Uterus (tissue), 4 donors: ENCODE results near the gene TGFBR3L. TPM values are rescaled to one million over a fixed set of nuclear protein-coding genes. Genes with fewer than 3 reads are reported as not detected.

Source experiments
- DNase-seq, 2 donors: peaks; one replicate each; pipeline ENCODE4 v3.0.0-alpha.2; 2019 to 2020
- H3K27ac ChIP-seq, 2 donors: fragments of 200-600 bp; sonication (generic); 1 replicate in 1 of 2; 2 replicates in 1 of 2; pipeline ENCODE4 v1.5.1; 2016 to 2018
- H3K27me3 ChIP-seq, 2 donors: fragments of 200-600 bp; sonication (generic); one replicate each; pipeline ENCODE4 v1.5.1; 2018 to 2019; ENCODE audit warnings: control low read depth in 1 of 2
- H3K36me3 ChIP-seq, 2 donors: fragments of 200-600 bp; sonication (generic); one replicate each; pipeline ENCODE4 v1.5.1; 2019; ENCODE audit warnings: control low read depth in 1 of 2
- H3K4me1 ChIP-seq, 2 donors: fragments of 200-600 bp; sonication (generic); one replicate each; pipeline ENCODE4 v1.5.1; 2018 to 2019; ENCODE audit warnings: control low read depth in 1 of 2
- H3K4me3 ChIP-seq, 2 donors: fragments of 200-600 bp; sonication (generic); 1 replicate in 1 of 2; 2 replicates in 1 of 2; pipeline ENCODE4 v1.5.1; 2018 to 2019; ENCODE audit warnings: mild to moderate bottlenecking in 1 of 2
- H3K9me3 ChIP-seq, 2 donors: fragments of 200-600 bp; sonication (generic); one replicate each; pipeline ENCODE4 v1.5.1; 2019; ENCODE audit warnings: control low read depth in 1 of 2
- POLR2A ChIP-seq, 2 donors: fragments of 450-650 bp; IDR thresholded peaks; one replicate each; pipeline ENCODE4 v1.6.1; 2016; ENCODE audit warnings: antibody characterized with exemption in 2 of 2, mild to moderate bottlenecking in 1 of 2, moderate library complexity in 1 of 2
- intact Hi-C: fragments of 100-400 bp; cut with DNase I; formaldehyde crosslinking; loops from one replicate; pipeline ENCODE4 v1.15.1; 2023; ENCODE audit warnings: low total_unique reads
- total RNA-seq, 4 donors: library from RNA; depleted of rRNA in 3 of 4; stranded (reverse); fragments of >200 nt in 3 of 4; gene quantifications; one replicate each; pipeline versions ENCODE4 v1.1.0 to v1.2.4, GENCODE V29; 2014 to 2023
- TF ChIP-seq, protein P1 (sequence below), 4 experiments: fragments of 200-600 bp in 2 of 4; fragments of 450-650 bp in 2 of 4; sonication (generic) in 2 of 4; IDR thresholded peaks; one replicate each; pipeline ENCODE4 v1.5.1; 2016 to 2019; ENCODE audit warnings: antibody characterized with exemption in 4 of 4, mild to moderate bottlenecking in 2 of 4, moderate library complexity in 1 of 4
- donor health status: DM: yes; HTN: yes; CAD: no.

The TGFBR3L gene
- total RNA-seq, 4 donors from 2014 or later, result 5.2 TPM; not detected in 3

GRCh38 chr19:7933828-7934725, 19.4 kb downstream of the TGFBR3L start:
- DNase-seq, result peak in 1 of 2 donors; percentile 24
- Histone ChIP-seq H3K9me3 (no peaks in the 10 kb centered on the region), H3K27me3 (no peaks in the 10 kb centered on the region), H3K36me3 (no peaks in the 10 kb centered on the region), H3K4me3 (no peak overlapping the region), H3K27ac (peak overlapping the region in 1 of 2 donors; percentile 26), H3K4me1 (peaks cover 0 to 26% of the 10 kb centered on the region in 2 donors)
- TF ChIP-seq, protein P1, sequence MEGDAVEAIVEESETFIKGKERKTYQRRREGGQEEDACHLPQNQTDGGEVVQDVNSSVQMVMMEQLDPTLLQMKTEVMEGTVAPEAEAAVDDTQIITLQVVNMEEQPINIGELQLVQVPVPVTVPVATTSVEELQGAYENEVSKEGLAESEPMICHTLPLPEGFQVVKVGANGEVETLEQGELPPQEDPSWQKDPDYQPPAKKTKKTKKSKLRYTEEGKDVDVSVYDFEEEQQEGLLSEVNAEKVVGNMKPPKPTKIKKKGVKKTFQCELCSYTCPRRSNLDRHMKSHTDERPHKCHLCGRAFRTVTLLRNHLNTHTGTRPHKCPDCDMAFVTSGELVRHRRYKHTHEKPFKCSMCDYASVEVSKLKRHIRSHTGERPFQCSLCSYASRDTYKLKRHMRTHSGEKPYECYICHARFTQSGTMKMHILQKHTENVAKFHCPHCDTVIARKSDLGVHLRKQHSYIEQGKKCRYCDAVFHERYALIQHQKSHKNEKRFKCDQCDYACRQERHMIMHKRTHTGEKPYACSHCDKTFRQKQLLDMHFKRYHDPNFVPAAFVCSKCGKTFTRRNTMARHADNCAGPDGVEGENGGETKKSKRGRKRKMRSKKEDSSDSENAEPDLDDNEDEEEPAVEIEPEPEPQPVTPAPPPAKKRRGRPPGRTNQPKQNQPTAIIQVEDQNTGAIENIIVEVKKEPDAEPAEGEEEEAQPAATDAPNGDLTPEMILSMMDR (IDR thresholded peaks at IDR 0.05), result no peak
- no peak for TF ChIP-seq POLR2A (IDR thresholded peaks at IDR 0.05)
- intact Hi-C loops, result no loop called here

DNA sequence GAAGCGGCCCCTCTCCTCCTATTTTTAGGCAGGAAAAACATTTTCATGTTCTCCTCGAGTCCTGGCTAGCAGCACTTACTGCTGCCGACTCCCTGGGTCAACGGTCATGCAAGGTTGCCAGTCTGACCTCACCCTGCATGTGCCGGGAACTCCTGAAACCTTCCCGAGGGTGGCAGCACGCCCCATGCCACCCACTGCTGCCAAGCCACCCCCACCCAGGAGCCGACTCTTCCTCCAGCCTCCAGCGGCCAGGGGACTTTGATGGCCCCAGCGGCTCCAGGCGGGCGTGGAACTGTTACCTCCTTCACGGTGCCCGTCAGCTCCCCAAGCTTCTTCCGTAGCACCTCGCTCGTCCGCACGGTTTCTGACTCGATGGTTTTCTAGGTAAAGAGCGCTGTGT, 20.1 kb downstream of the TGFBR3L start:
- H3K4me1 ChIP-seq, result peaks cover 0 to 19% of the 10 kb centered on the region in 2 donors
- no peak overlapping the region for H3K4me3 ChIP-seq
- TF ChIP-seq, protein P1 (IDR thresholded peaks at IDR 0.05), result no peak
- TF ChIP-seq POLR2A (IDR thresholded peaks at IDR 0.05), result no peak
- H3K27ac ChIP-seq, result peak overlapping the region in 1 of 2 donors; percentile 26
- intact Hi-C loops, result no loop called here
- no peaks in the 10 kb centered on the region for H3K36me3 ChIP-seq
- no peaks in the 10 kb centered on the region for H3K9me3 ChIP-seq
- H3K27me3 ChIP-seq, result no peaks in the 10 kb centered on the region
- DNase-seq, result no peak

- no peak for DNase-seq
- H3K9me3 ChIP-seq, result no peaks in the 10 kb centered on the region
- H3K4me3 ChIP-seq, result no peak overlapping the region
- TF ChIP-seq POLR2A (IDR thresholded peaks at IDR 0.05), result no peak
- TF ChIP-seq, protein P1 (IDR thresholded peaks at IDR 0.05), result no peak
- peaks cover 9 to 10% of the 10 kb centered on the region in 2 donors for H3K4me1 ChIP-seq
- no peaks in the 10 kb centered on the region for H3K36me3 ChIP-seq
- H3K27ac ChIP-seq, result no peak overlapping the region
- intact Hi-C loops, result loop anchor here (5.0 kb wide), 1 partner anchor 61 kb away; no protein-coding TSS in a partner anchor
- no peaks in the 10 kb centered on the region for H3K27me3 ChIP-seq
Measured at GRCh38 chr19:7940841-7941240, 26.2 kb downstream of the TGFBR3L start.

GRCh38 chr19:7941895-7942596, 27.4 kb downstream of the TGFBR3L start:
- TF ChIP-seq, protein P1 (IDR thresholded peaks at IDR 0.05), result no peak
- no peak for TF ChIP-seq POLR2A (IDR thresholded peaks at IDR 0.05)
- no peak overlapping the region for H3K27ac ChIP-seq
- no peaks in the 10 kb centered on the region for H3K36me3 ChIP-seq
- intact Hi-C loops, result loop anchor here (5.0 kb wide), 1 partner anchor 60 kb away; no protein-coding TSS in a partner anchor
- no peak for DNase-seq
- no peaks in the 10 kb centered on the region for H3K9me3 ChIP-seq
- no peaks in the 10 kb centered on the region for H3K27me3 ChIP-seq
- peaks cover 9 to 10% of the 10 kb centered on the region in 2 donors for H3K4me1 ChIP-seq
- H3K4me3 ChIP-seq, result peak overlapping the region in 1 of 2 donors; percentile 64
